BE2C (cell line): ENCODE data around the gene TNS3.

ENCODE experiments used
- DNase-seq: peaks from one replicate; pipeline ENCODE4 v3.0.0-alpha.2; 2020
- H3K27me3 ChIP-seq: fragments of 250-450 bp; sonication (Bioruptor Pico); 2 replicates; pipeline ENCODE4 v1.5.1; 2020; ENCODE audit warnings: mild to moderate bottlenecking
- H3K36me3 ChIP-seq: fragments of 250-450 bp; sonication (Bioruptor Pico); 2 replicates; pipeline ENCODE4 v1.5.1; 2020; ENCODE audit warnings: mild to moderate bottlenecking
- H3K4me1 ChIP-seq: fragments of 250-450 bp; sonication (Bioruptor Pico); 2 replicates; pipeline ENCODE4 v1.5.1; 2020
- H3K4me3 ChIP-seq: 2 replicates; pipeline ENCODE4 v1.5.1; 2011; ENCODE audit warnings: low read depth, low read length
- H3K9me3 ChIP-seq: fragments of 250-450 bp; sonication (Bioruptor Pico); 2 replicates; pipeline ENCODE4 v1.5.1; 2020
- CTCF ChIP-seq: IDR thresholded peaks from 2 replicates; pipeline ENCODE4 v1.5.1; 2012; ENCODE audit warnings: mild to moderate bottlenecking, low read depth, low read length

Gene TNS3

GRCh38 chr7:47552621-47553020 lies 29.3 kb downstream of the TNS3 start:
- H3K9me3 ChIP-seq: no peaks in the 10 kb centered on the region
- TF ChIP-seq CTCF: no peak
- DNase-seq: no peak
- no peaks in the 10 kb centered on the region for H3K27me3 ChIP-seq
- H3K4me1 ChIP-seq: no peaks in the 10 kb centered on the region
- H3K4me3 ChIP-seq: no peak overlapping the region
- H3K36me3 ChIP-seq: no peaks in the 10 kb centered on the region

- no peaks in the 10 kb centered on the region for H3K27me3 ChIP-seq
- H3K9me3 ChIP-seq: no peaks in the 10 kb centered on the region
- no peak for TF ChIP-seq CTCF
- H3K4me1 ChIP-seq: no peaks in the 10 kb centered on the region
- H3K36me3 ChIP-seq: no peaks in the 10 kb centered on the region
- DNase-seq: no peak
- H3K4me3 ChIP-seq: no peak overlapping the region
Measured at GRCh38 chr7:47551668-47552440, 30.1 kb downstream of the TNS3 start.

- TF ChIP-seq CTCF: no peak
- H3K4me3 ChIP-seq: no peak overlapping the region
- DNase-seq: no peak
- H3K9me3 ChIP-seq: no peaks in the 10 kb centered on the region
- H3K4me1 ChIP-seq: no peaks in the 10 kb centered on the region
- H3K36me3 ChIP-seq: no peaks in the 10 kb centered on the region
- H3K27me3 ChIP-seq: no peaks in the 10 kb centered on the region
Measured at GRCh38 chr7:47550788-47551470, 31.0 kb downstream of the TNS3 start.

- DNase-seq: no peak
- H3K27me3 ChIP-seq: no peaks in the 10 kb centered on the region
- TF ChIP-seq CTCF: no peak
- no peaks in the 10 kb centered on the region for H3K36me3 ChIP-seq
- no peaks in the 10 kb centered on the region for H3K4me1 ChIP-seq
- no peak overlapping the region for H3K4me3 ChIP-seq
- no peaks in the 10 kb centered on the region for H3K9me3 ChIP-seq
Measured at GRCh38 chr7:47549916-47550315, 32.0 kb downstream of the TNS3 start.

GRCh38 chr7:47549397-47549796 lies 32.5 kb downstream of the TNS3 start:
- H3K9me3 ChIP-seq: no peaks in the 10 kb centered on the region
- H3K4me1 ChIP-seq: no peaks in the 10 kb centered on the region
- no peak overlapping the region for H3K4me3 ChIP-seq
- H3K27me3 ChIP-seq: no peaks in the 10 kb centered on the region
- no peak for TF ChIP-seq CTCF
- DNase-seq: no peak
- H3K36me3 ChIP-seq: no peaks in the 10 kb centered on the region

GRCh38 chr7:47548546-47548945 lies 33.4 kb downstream of the TNS3 start:
- Histone ChIP-seq H3K9me3 (no peaks in the 10 kb centered on the region), H3K36me3 (no peaks in the 10 kb centered on the region), H3K27me3 (no peaks in the 10 kb centered on the region), H3K4me1 (no peaks in the 10 kb centered on the region), H3K4me3 (no peak overlapping the region)
- TF ChIP-seq CTCF: no peak
- no peak for DNase-seq
